Measurements from ENCODE around the gene ATF7. TPM values are rescaled to one million over a fixed set of nuclear protein-coding genes. Genes with fewer than 3 reads are reported as not detected.

ATF7 gene
- total and polyA plus RNA-seq, 2 of the 4 experiments (the other 2 are of a cell fraction), result 7.0 to 16.3 TPM

DNA sequence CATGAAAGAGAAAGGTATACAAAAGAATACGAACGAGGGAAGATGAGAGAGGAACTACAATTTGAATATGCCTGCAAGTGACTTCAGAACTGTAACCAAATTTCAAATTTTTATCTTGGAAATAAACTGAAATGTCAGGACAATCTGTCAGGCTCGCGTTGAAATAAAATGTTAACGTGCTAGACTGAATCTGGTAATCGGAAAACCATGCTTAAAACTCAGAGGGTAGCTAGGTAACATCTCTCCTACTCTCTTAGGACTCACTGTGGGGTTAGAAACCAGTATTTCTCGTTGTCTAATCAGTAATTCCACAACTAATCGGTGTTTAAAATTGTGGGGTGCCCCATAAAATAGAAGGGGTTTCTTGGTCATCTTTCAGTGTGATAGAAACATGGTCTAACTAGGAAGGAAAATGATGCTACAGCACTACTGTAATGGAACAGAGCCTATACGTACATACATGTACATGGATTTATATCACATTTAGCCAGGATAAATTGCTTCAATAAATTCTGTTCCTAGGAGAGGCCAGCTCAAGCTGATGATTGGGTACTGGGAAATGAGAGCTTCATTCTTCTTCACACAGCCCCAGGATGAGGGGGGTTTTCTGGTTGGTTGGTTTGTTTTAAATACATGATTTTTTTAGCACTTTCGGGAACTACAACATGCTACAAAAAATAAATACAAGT is 23.9 kb downstream of the ATF7 start:
- 0 out of 2 replicates have a peak, but pooled peaks cover 3% of the 10 kb centered on the region for H3K36me3 ChIP-seq (ENCODE audit: control insufficient read depth, insufficient read depth, low read length)
- H3K23ac ChIP-seq (ENCODE audit: low read depth, low read length), result no peak overlapping the region
- no peaks in the 10 kb centered on the region for H3K9me1 ChIP-seq (ENCODE audit: insufficient read depth, low read length)
- in situ Hi-C loops (cut with MboI; ENCODE audit: low sequenced_read_pairs), result no loop called here
- H3K27me3 ChIP-seq (ENCODE audit: control insufficient read depth, insufficient read depth, low read length), result no peaks in the 10 kb centered on the region
- BruUV-seq (replicated peaks), result no TSS peak
- intact Hi-C loops (cut with micrococcal nuclease), result no loop called here
- no peak overlapping the region for H3K27ac ChIP-seq (ENCODE audit: insufficient read depth, low read length)
- no peak overlapping the region for H3K18ac ChIP-seq (ENCODE audit: low read depth, low read length)
- peaks cover 13 to 32% of the 10 kb centered on the region in 2 experiments; a peak in 3 of 4 replicates for H3K79me1 ChIP-seq (ENCODE audit: low read depth in 1 of 2, low read length in 2 of 2)
- no peaks in the 10 kb centered on the region for H3K9me3 ChIP-seq (ENCODE audit: control insufficient read depth, insufficient read depth, low read length)
- no peak overlapping the region for H2BK20ac ChIP-seq (ENCODE audit: low read depth, low read length)
- no peak overlapping the region for H2AFZ ChIP-seq (replicated peaks; ENCODE audit: low read length, poor library complexity)
- H3K14ac ChIP-seq (replicated peaks; ENCODE audit: low read depth, low read length), result no peak overlapping the region
- ChIA-PET POLR2A (ENCODE audit: unreplicated experiment) (no interaction called here), CTCF (no interaction called here)
- no peak overlapping the region for H2BK15ac ChIP-seq (ENCODE audit: low read depth, low read length)
- no peak overlapping the region for H3K4me3 ChIP-seq (ENCODE audit: insufficient read depth, low read depth, low read length)
- H3K4me1 ChIP-seq (ENCODE audit: control insufficient read depth, insufficient read depth, low read length), result no peaks in the 10 kb centered on the region
- no peak overlapping the region for H4K8ac ChIP-seq (ENCODE audit: low read depth in 2 of 2, low read length in 2 of 2)
- H3K4ac ChIP-seq (ENCODE audit: low read depth, low read length), result no peak overlapping the region
- DNase-seq, result no peak
- TF ChIP-seq RAD21 (IDR thresholded peaks at IDR 0.05; ENCODE audit: low read length) (no peak), CEBPB (IDR thresholded peaks at IDR 0.05; ENCODE audit: low read depth, low read length) (no peak), SMC3 (IDR thresholded peaks at IDR 0.05; ENCODE audit: low read depth, low read length) (no peak), MAFK (IDR thresholded peaks at IDR 0.05; ENCODE audit: low read depth, low read length) (no peak), RCOR1 (IDR thresholded peaks at IDR 0.05; ENCODE audit: insufficient replicate concordance, low read length) (no peak), CHD1 (IDR thresholded peaks at IDR 0.05; ENCODE audit: low read depth, low read length) (no peak), MAZ (IDR thresholded peaks at IDR 0.05; ENCODE audit: borderline replicate concordance, low read depth, low read length) (no peak), FOS (IDR thresholded peaks at IDR 0.05; ENCODE audit: low read depth, low read length) (no peak), BHLHE40 (IDR thresholded peaks at IDR 0.05; ENCODE audit: low read depth, low read length) (no peak), POLR2A (IDR thresholded peaks at IDR 0.05; ENCODE audit: low read depth, low read length) (no peak)
- no peak overlapping the region for H4K5ac ChIP-seq (ENCODE audit: low read depth, low read length)
- no peak overlapping the region for H2BK5ac ChIP-seq (ENCODE audit: low read depth, low read length, poor library complexity, severe bottlenecking)
- dilution Hi-C loops (cut with HindIII; ENCODE audit: low sequenced_read_pairs, unreplicated experiment), result no loop called here
- no peak overlapping the region for H3K9ac ChIP-seq (ENCODE audit: low read depth, low read length)
- no CpG with 5 or more reads among the region's 10 CpGs for WGBS, 2 experiments (ENCODE audit: extremely low coverage in 2 of 2, insufficient read length in 1 of 2)
- H4K20me1 ChIP-seq (ENCODE audit: insufficient read depth, low read length), result peaks cover 8% of the 10 kb centered on the region; the same call in 1 of the 2 replicates
- H2BK120ac ChIP-seq (ENCODE audit: low read depth, low read length), result no peak overlapping the region
- no peak for ATAC-seq (ENCODE audit: low read depth)
- H2AK5ac ChIP-seq (ENCODE audit: low read depth, low read length), result no peak overlapping the region
- H3K4me2 ChIP-seq (ENCODE audit: low read depth, low read length), result no peak overlapping the region
- H2AK9ac ChIP-seq (replicated peaks; ENCODE audit: low read depth, low read length, poor library complexity), result no peak overlapping the region
- no peak overlapping the region for H3K56ac ChIP-seq (ENCODE audit: extremely low read depth, insufficient read depth, low read length)
- H4K91ac ChIP-seq (ENCODE audit: insufficient read depth, low read depth, low read length), result no peak overlapping the region

Data from IMR-90 (cell line).